GM19023 (cell line): ENCODE measurements around the gene NSUN7.

Source experiments
- ATAC-seq: cut with Tn5 transposase; IDR thresholded peaks from one replicate; pipeline ENCODE4 v1.9.1; 2021; ENCODE audit warnings: mild to moderate bottlenecking, moderate library complexity; ENCODE audit not compliant: unreplicated experiment

NSUN7 gene

GRCh38 chr4:40844261-40844660 lies 94.5 kb downstream of the NSUN7 start:
- no peak for ATAC-seq

GRCh38 chr4:40845154-40845835 lies 95.5 kb downstream of the NSUN7 start:
- ATAC-seq, result no peak

- no peak for ATAC-seq
Measured at GRCh38 chr4:40846532-40846931, 96.8 kb downstream of the NSUN7 start.

- ATAC-seq, result no peak
Measured at GRCh38 chr4:40848251-40848650, 98.5 kb downstream of the NSUN7 start.

GRCh38 chr4:40848940-40849339 lies 99.2 kb downstream of the NSUN7 start:
- no peak for ATAC-seq

GRCh38 chr4:40850496-40850895 lies 100.7 kb downstream of the NSUN7 start:
- ATAC-seq, result no peak

GRCh38 chr4:40856277-40856839 lies 106.6 kb downstream of the NSUN7 start:
- ATAC-seq, result no peak

- ATAC-seq, result peak; percentile 90
Measured at GRCh38 chr4:40856840-40857362, 107.1 kb downstream of the NSUN7 start.

- ATAC-seq, result no peak
Measured at GRCh38 chr4:40857956-40858355, 108.2 kb downstream of the NSUN7 start.

- ATAC-seq, result no peak
Measured at GRCh38 chr4:40858962-40859361, 109.2 kb downstream of the NSUN7 start.
